ENCODE data around the gene CCDC69. TPM values are rescaled to one million over a fixed set of nuclear protein-coding genes. Genes with fewer than 3 reads are reported as not detected.
A peak's percentile ranks its signal among the peaks of the same experiment; 100 is the strongest.

The CCDC69 gene
- total RNA-seq, 4 donors from 2014 or later: 204 to 317 (median 256) TPM

GRCh38 chr5:151225071-151225470, 1.2 kb upstream of the CCDC69 start:
- no peak for ATAC-seq
- no peak overlapping the region for H3K4me3 ChIP-seq
- 100% methylated on average over 4 of the region's 4 CpGs for WGBS, 2 donors (ENCODE audit: low coverage in 1 of 2)
- H3K27ac ChIP-seq: peak overlapping the region in 2 of 4 donors; percentile 17 to 94
- TF ChIP-seq EP300 (IDR thresholded peaks at IDR 0.05) (no peak), POLR2A (IDR thresholded peaks at IDR 0.05) (no peak), CTCF (IDR thresholded peaks at IDR 0.05) (peak in 1 of 4 experiments; percentile 6), POLR2AphosphoS5 (IDR thresholded peaks at IDR 0.05) (no peak)
- H3K4me1 ChIP-seq: peaks cover 6 to 42% (median 18%) of the 10 kb centered on the region in 3 donors
- H3K9me3 ChIP-seq: no peaks in the 10 kb centered on the region
- no peaks in the 10 kb centered on the region for H3K36me3 ChIP-seq
- no peaks in the 10 kb centered on the region for H3K27me3 ChIP-seq

GRCh38 chr5:151224372-151224771, 480 bp upstream of the CCDC69 start:
- Histone ChIP-seq H3K4me1 (peaks cover 6 to 49% (median 22%) of the 10 kb centered on the region in 3 donors), H3K27me3 (no peaks in the 10 kb centered on the region), H3K27ac (peak overlapping the region in 3 of 4 donors; percentile 88 to 94 (median 92)), H3K9me3 (no peaks in the 10 kb centered on the region), H3K4me3 (peak overlapping the region; percentile 79 to 94), H3K36me3 (no peaks in the 10 kb centered on the region)
- TF ChIP-seq POLR2A (IDR thresholded peaks at IDR 0.05) (no peak), POLR2AphosphoS5 (IDR thresholded peaks at IDR 0.05) (no peak), EP300 (IDR thresholded peaks at IDR 0.05) (no peak), CTCF (IDR thresholded peaks at IDR 0.05) (no peak)
- no peak for ATAC-seq
- 73 to 75% methylated on average over 5 to 6 of the region's 6 CpGs for WGBS, 2 donors (ENCODE audit: low coverage in 1 of 2)

GRCh38 chr5:151222790-151223446, 974 bp downstream of the CCDC69 start:
- Histone ChIP-seq H3K9me3 (no peaks in the 10 kb centered on the region), H3K4me1 (peaks cover 6 to 64% (median 32%) of the 10 kb centered on the region in 3 donors), H3K36me3 (no peaks in the 10 kb centered on the region), H3K27ac (peak overlapping the region; percentile 69 to 94 (median 90)), H3K4me3 (peak overlapping the region; percentile 79 to 94), H3K27me3 (no peaks in the 10 kb centered on the region)
- TF ChIP-seq POLR2A (IDR thresholded peaks at IDR 0.05) (no peak), POLR2AphosphoS5 (IDR thresholded peaks at IDR 0.05) (no peak), CTCF (IDR thresholded peaks at IDR 0.05) (no peak), EP300 (IDR thresholded peaks at IDR 0.05) (no peak)
- peak; percentile 78 for ATAC-seq
- 0 to 20% methylated on average over 1 of the region's 4 CpGs for WGBS, 2 donors (ENCODE audit: low coverage in 1 of 2)

GRCh38 chr5:151222054-151222789, 1.7 kb downstream of the CCDC69 start:
- no peak for ATAC-seq
- TF ChIP-seq POLR2A (IDR thresholded peaks at IDR 0.05) (no peak), POLR2AphosphoS5 (IDR thresholded peaks at IDR 0.05) (no peak), EP300 (IDR thresholded peaks at IDR 0.05) (no peak), CTCF (IDR thresholded peaks at IDR 0.05) (no peak)

More at GRCh38 chr5:151222054-151222789, 1.7 kb downstream of the CCDC69 start:
- no peaks in the 10 kb centered on the region for H3K27me3 ChIP-seq
- peak overlapping the region; percentile 79 to 94 for H3K4me3 ChIP-seq
- no peaks in the 10 kb centered on the region for H3K9me3 ChIP-seq
- 44 to 61% methylated on average over 3 of the region's 6 CpGs for WGBS, 2 donors (ENCODE audit: low coverage in 1 of 2)
- H3K27ac ChIP-seq: peak overlapping the region; percentile 69 to 94 (median 90)
- H3K36me3 ChIP-seq: no peaks in the 10 kb centered on the region
- H3K4me1 ChIP-seq: peaks cover 8 to 71% (median 32%) of the 10 kb centered on the region in 3 donors
